A549 (cell line): ENCODE data around the gene SPTBN4. TPM values are rescaled to one million over a fixed set of nuclear protein-coding genes. Genes with fewer than 3 reads are reported as not detected.
"Not testable (repeated sequence)": the region's sequence is repeated elsewhere in the genome, so short reads cannot be mapped to it uniquely, and the experiment has no call there.

Experiments
- ATAC-seq, 2 experiments: fragments of 200-7000 bp in 1 of 2; fragments of >200 bp in 1 of 2; cut with Nextera tagmentation in 1 of 2; cut with Tn5 transposase in 1 of 2; 3 replicates each; pipeline versions ENCODE4 v1.8.0 to v1.9.1; 2018 to 2020; ENCODE audit warnings: mild to moderate bottlenecking in 1 of 2, moderate library complexity in 1 of 2
- CTCF ChIA-PET: fragments of 300-600 bp; sonication (Branson Sonifier 250); formaldehyde crosslinking; extraction: SDS; loops from one replicate; lab custom pipeline; 2021; ENCODE audit warnings: antibody characterized with exemption, inconsistent platforms; lab: Yijun Ruan, JAX
- POLR2A ChIA-PET: fragments of 350-600 bp; formaldehyde crosslinking; extraction: SDS; loops from one replicate; lab custom pipeline; 2021; ENCODE audit warnings: antibody characterized with exemption, inconsistent platforms; lab: Yijun Ruan, JAX
- DNase-seq, 2 experiments: peaks; one replicate each; pipeline versions ENCODE4 v3.0.0 to v3.0.0-alpha.2; 2011 to 2016; ENCODE audit warnings: low read depth in 1 of 2, low spot score in 1 of 2
- FAIRE-seq: peaks from 2 replicates; lab custom pipeline; 2011; peaks lifted over from hg19 to GRCh38; lab: Jason Lieb, UNC
- H3K27ac ChIP-seq, 2 experiments: fragments of >200 bp; sonication (Bioruptor Twin); formaldehyde crosslinking; 3 replicates each; pipeline ENCODE4 v1.5.1; 2016 to 2017
- H3K4me1 ChIP-seq: fragments of >200 bp; sonication (Bioruptor Twin); formaldehyde crosslinking; 3 replicates; pipeline ENCODE4 v1.6.1; 2016
- H3K4me2 ChIP-seq: fragments of >200 bp; sonication (Bioruptor Twin); formaldehyde crosslinking; 3 replicates; pipeline ENCODE4 v1.6.1; 2016
- H3K4me3 ChIP-seq: fragments of >200 bp; sonication (Bioruptor Twin); formaldehyde crosslinking; 3 replicates; pipeline ENCODE4 v1.5.1; 2016
- H3K9me3 ChIP-seq: fragments of >200 bp; sonication (Bioruptor Twin); formaldehyde crosslinking; 3 replicates; pipeline ENCODE4 v1.6.1; 2016
- CEBPB ChIP-seq, 2 experiments: fragments of >200 bp in 1 of 2; sonication (Bioruptor Twin) in 1 of 2; formaldehyde crosslinking in 1 of 2; IDR thresholded peaks; 2 replicates each; pipeline ENCODE4 v1.6.1; 2012 to 2016
- EHMT2 ChIP-seq: fragments of 200-600 bp; sonication (generic); IDR thresholded peaks from 2 replicates; pipeline ENCODE4 v1.6.1; 2016; ENCODE audit warnings: antibody characterized with exemption, low read depth, mild to moderate bottlenecking, moderate library complexity
- FOSB ChIP-seq: fragments of 250-450 bp; sonication (Bioruptor Pico); IDR thresholded peaks from 2 replicates; pipeline ENCODE4 v1.5.0; 2020; ENCODE audit warnings: mild to moderate bottlenecking, moderate library complexity
- FOSL2 ChIP-seq, 2 experiments: fragments of 450-650 bp in 1 of 2; fragments of >200 bp in 1 of 2; sonication (Bioruptor Twin) in 1 of 2; formaldehyde crosslinking; IDR thresholded peaks; 2 replicates each; pipeline versions ENCODE4 v1.5.0 to v1.6.1; 2016 to 2020; ENCODE audit warnings: mild to moderate bottlenecking in 1 of 2, moderate library complexity in 1 of 2
- FOXS1 ChIP-seq: fragments of 250-450 bp; sonication (Bioruptor Pico); IDR thresholded peaks from 2 replicates; pipeline ENCODE4 v1.5.0; 2020; ENCODE audit warnings: mild to moderate bottlenecking, moderate library complexity
- HDAC2 ChIP-seq: fragments of 200-600 bp; sonication (generic); IDR thresholded peaks from 2 replicates; pipeline ENCODE4 v1.6.1; 2016
- JUN ChIP-seq, 2 experiments: fragments of >200 bp; sonication (Bioruptor Twin); formaldehyde crosslinking; IDR thresholded peaks; 2 replicates in 1 of 2; 3 replicates in 1 of 2; pipeline ENCODE4 v1.6.1; 2016 to 2017
- JUNB ChIP-seq: fragments of >200 bp; sonication (Bioruptor Twin); formaldehyde crosslinking; IDR thresholded peaks from 2 replicates; pipeline ENCODE4 v1.6.1; 2016
- KDM5A ChIP-seq: fragments of 200-600 bp; sonication (generic); IDR thresholded peaks from 2 replicates; pipeline ENCODE4 v1.6.1; 2016; ENCODE audit warnings: antibody characterized with exemption, mild to moderate bottlenecking
- MAFK ChIP-seq: fragments of 450-650 bp; IDR thresholded peaks from 2 replicates; pipeline ENCODE4 v1.6.1; 2014; ENCODE audit not compliant: partially characterized antibody
- MAZ ChIP-seq: fragments of 150-350 bp; IDR thresholded peaks from 2 replicates; pipeline ENCODE4 v1.6.1; 2014; ENCODE audit warnings: antibody characterized with exemption, low read depth, low read length, borderline replicate concordance
- MYC ChIP-seq: IDR thresholded peaks from 2 replicates; pipeline ENCODE4 v1.6.1; 2012; ENCODE audit warnings: mild to moderate bottlenecking, inconsistent platforms, low read length, improper control_type of control experiment, borderline replicate concordance
- SMC3 ChIP-seq: fragments of >200 bp; sonication (Bioruptor Twin); formaldehyde crosslinking; IDR thresholded peaks from 3 replicates; pipeline ENCODE4 v1.6.1; 2018; ENCODE audit warnings: inconsistent platforms
- SREBF2 ChIP-seq: fragments of 450-650 bp; IDR thresholded peaks from 2 replicates; pipeline ENCODE4 v1.6.1; 2014; ENCODE audit warnings: mild to moderate bottlenecking, moderate library complexity
- TP53 ChIP-seq: fragments of 250-450 bp; sonication (Bioruptor Pico); IDR thresholded peaks from 2 replicates; pipeline ENCODE4 v1.5.0; 2021; ENCODE audit warnings: mild to moderate bottlenecking, moderate library complexity
- ZFP36 ChIP-seq: fragments of 450-650 bp; IDR thresholded peaks from 2 replicates; pipeline ENCODE4 v1.6.1; 2014; ENCODE audit warnings: borderline replicate concordance; ENCODE audit not compliant: partially characterized antibody
- ZSCAN20 ChIP-seq: fragments of 250-450 bp; sonication (Bioruptor Pico); IDR thresholded peaks from 2 replicates; pipeline ENCODE4 v1.8.0; 2022; ENCODE audit warnings: mild to moderate bottlenecking, moderate library complexity
- WGBS: methylation state at CpG from one replicate; pipeline ENCODE4 v1.1.6; 2017; ENCODE audit errors: missing lambda C conversion rate; 5-methylcytosine and 5-hydroxymethylcytosine counted together
- polyA plus RNA-seq, 4 experiments: library from polyadenylated mRNA; depleted of rRNA in 3 of 4; stranded (reverse); fragments of >200 nt; fragmentation: RNase III in 1 of 4; extraction: RNeasy Plus Mini Kit Qiagen cat#74134 plus additional on column Dnase treatment in 1 of 4; gene quantifications; 2 replicates in 3 of 4; 3 replicates in 1 of 4; pipeline ENCODE4 v1.2.3, GENCODE V29; 2011 to 2017
- TF ChIP-seq, protein P1 (sequence below): IDR thresholded peaks from 2 replicates; pipeline ENCODE4 v1.6.1; 2012
- TF ChIP-seq, protein P2 (sequence below): fragments of >200 bp; sonication (Bioruptor Twin); formaldehyde crosslinking; IDR thresholded peaks from 3 replicates; pipeline ENCODE4 v1.6.1; 2016
- TF ChIP-seq, protein P3 (sequence below): IDR thresholded peaks from 2 replicates; pipeline ENCODE4 v1.6.1; 2012
- TF ChIP-seq, protein P4 (sequence below): fragments of >200 bp; sonication (Bioruptor Twin); formaldehyde crosslinking; IDR thresholded peaks from 3 replicates; pipeline ENCODE4 v1.5.1; 2016
- TF ChIP-seq, protein P5 (sequence below): fragments of 250-450 bp; sonication (Bioruptor Pico); IDR thresholded peaks from 2 replicates; pipeline ENCODE4 v1.5.0; 2021; ENCODE audit warnings: mild to moderate bottlenecking, moderate library complexity, borderline replicate concordance
- TF ChIP-seq, protein P6 (sequence below): IDR thresholded peaks from 2 replicates; pipeline ENCODE4 v1.6.1; 2012; ENCODE audit warnings: low read depth, borderline replicate concordance

Gene SPTBN4
- polyA plus RNA-seq, 2 of the 4 experiments (the other 2 are of a cell fraction), result 1.4 to 2.2 TPM

DNA sequence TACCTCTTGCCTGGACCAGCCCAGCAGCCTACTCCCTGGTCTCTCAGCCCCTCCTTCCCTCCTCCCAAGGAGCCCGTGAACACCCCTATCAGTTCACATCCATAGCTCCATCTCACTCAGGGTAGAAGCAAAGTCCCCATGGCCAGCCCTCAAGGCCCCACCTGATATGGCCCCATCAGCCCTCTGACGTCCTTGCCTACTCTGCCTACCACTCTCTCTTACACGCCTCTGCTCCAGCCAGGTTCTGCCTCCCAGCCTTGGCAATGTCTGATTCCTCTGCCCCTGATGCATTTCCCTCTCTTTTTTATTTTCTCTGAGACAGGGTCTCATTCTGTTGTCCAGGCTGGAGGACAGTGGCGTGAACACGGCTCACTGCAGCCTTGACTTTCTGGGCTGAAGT is 14.8 kb upstream of the SPTBN4 start (continued):
- no peak for TF ChIP-seq JUN (IDR thresholded peaks at IDR 0.05)
- TF ChIP-seq, protein P1, sequence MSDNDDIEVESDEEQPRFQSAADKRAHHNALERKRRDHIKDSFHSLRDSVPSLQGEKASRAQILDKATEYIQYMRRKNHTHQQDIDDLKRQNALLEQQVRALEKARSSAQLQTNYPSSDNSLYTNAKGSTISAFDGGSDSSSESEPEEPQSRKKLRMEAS, result no peak

DNA sequence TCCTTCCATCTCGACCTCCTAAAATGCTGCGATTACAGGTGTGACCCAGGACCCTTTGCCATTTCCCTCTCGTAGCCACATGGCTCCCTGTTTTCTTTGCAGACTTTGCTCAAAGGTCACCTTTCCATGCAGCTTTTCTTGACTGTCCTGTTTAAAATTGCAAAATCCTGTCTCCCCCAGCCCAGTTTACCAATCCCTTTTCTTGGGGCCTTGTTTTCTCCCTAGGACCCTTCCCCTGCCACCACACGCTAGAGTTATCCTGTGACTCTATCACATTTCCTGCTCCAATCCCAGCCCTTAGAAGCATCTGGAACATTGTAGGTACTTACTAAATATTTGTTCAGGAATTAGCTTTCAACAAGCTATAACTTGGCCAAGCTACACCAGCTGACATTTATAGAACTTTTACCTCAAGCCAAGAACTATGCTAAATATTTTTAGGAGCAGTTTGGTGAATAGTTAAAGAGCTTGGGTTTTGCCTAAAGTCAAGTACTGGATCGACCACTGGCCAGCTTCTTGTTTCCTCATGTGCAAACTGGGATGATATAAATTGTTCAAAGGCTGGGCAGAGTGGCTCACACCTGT is 13.6 kb upstream of the SPTBN4 start:
- Histone ChIP-seq H3K9me3 (no peaks in the 10 kb centered on the region), H3K4me2 (no peak overlapping the region), H3K27ac (no peak overlapping the region), H3K4me1 (no peaks in the 10 kb centered on the region), H3K4me3 (no peak overlapping the region)
- CTCF ChIA-PET, result interaction anchor here (0.9 to 46.6 kb wide), 13 partner anchors 8 to 181 kb away, joined by 3 to 950 read pairs (median 6); partner anchors contain the start of genes BLVRB, PRX, SERTAD1 and SERTAD3
- POLR2A ChIA-PET, result interaction anchor here (0.6 to 2.5 kb wide), 7 partner anchors 8 to 148 kb away, joined by 3 to 13 read pairs (median 4); partner anchors contain the start of genes BLVRB and SERTAD1
- FAIRE-seq (peak; percentile 97), DNase-seq (no peak), ATAC-seq (no peak)
- no peak for TF ChIP-seq ZSCAN20 (CRISPR knock-in tag)
- no peak for TF ChIP-seq FOXS1 (CRISPR knock-in tag)
- TF ChIP-seq, protein P1, result no peak
- no peak for TF ChIP-seq TP53 (CRISPR knock-in tag)
- no peak for TF ChIP-seq MYC
- no peak for TF ChIP-seq SREBF2
- TF ChIP-seq EHMT2, result no peak
- no peak for TF ChIP-seq KDM5A
- TF ChIP-seq CEBPB (IDR thresholded peaks at IDR 0.05), result no peak
- no peak for TF ChIP-seq FOSB (CRISPR knock-in tag)
- no peak for TF ChIP-seq ZFP36
- TF ChIP-seq MAFK, result no peak
- WGBS, result 94% methylated on average over 5 of the region's 5 CpGs

DNA sequence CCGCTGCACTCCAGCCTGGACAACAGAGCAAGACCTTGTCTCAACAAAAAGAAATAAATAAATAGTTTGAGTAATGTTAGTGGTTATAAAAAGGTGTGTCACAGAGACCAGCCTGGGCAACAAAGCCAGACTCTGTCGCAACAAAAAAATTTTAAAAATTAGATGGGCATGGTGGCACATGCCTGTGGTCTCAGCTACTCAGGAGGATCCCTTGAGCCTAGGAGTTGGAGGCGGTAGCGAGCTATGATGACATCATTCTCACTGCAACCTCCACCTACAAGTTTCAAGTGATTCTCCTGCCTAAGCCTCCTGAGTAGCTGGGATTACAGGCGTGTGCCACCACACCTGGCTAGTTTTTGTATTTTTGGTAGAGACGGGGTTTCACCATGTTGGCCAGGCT is 12.9 kb upstream of the SPTBN4 start:
- not testable (repeated sequence) for H3K27ac ChIP-seq, H3K9me3 ChIP-seq, H3K4me2 ChIP-seq, DNase-seq, H3K4me3 ChIP-seq, ATAC-seq, H3K4me1 ChIP-seq
- POLR2A ChIA-PET, result interaction anchor here (0.8 to 2.4 kb wide), 5 partner anchors 9 to 28 kb away, joined by 3 to 13 read pairs (median 4); partner anchors contain the start of genes BLVRB and SERTAD1
- peak in 1 of 2 experiments; percentile 19; a peak in 1 of 4 replicates for TF ChIP-seq CEBPB (IDR thresholded peaks at IDR 0.05)
- peak; percentile 72 for FAIRE-seq
- 94% methylated on average over 6 of the region's 6 CpGs for WGBS
- CTCF ChIA-PET, result interaction anchor here (0.9 to 46.6 kb wide), 12 partner anchors 9 to 180 kb away, joined by 3 to 950 read pairs (median 6); partner anchors contain the start of genes BLVRB, PRX, SERTAD1 and SERTAD3

DNA sequence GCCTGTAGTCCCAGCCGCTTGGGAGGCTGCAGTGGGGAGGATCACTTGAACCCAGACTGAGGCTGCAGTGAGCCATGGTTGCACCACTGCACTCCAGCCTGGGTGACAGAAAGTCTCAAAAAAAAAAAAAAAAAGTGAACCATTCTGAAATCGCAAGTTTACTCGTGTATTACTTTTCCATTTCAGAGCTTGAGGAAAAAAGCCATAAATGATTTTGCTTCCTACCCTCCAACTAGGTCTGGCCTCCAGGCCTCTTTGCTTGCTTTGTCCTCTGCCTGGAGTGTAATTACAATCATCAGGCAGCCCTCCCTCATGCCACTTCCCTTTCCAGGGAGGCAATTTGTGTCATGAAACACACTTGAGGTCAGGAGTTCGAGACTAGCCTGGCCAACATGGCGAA is 9.8 kb upstream of the SPTBN4 start:
- POLR2A ChIA-PET, result interaction anchor here (1.0 to 1.1 kb wide), 2 partner anchors 14 to 31 kb away, joined by 3 to 8 read pairs; no protein-coding TSS in a partner anchor
- FAIRE-seq, result no peak
- no peak overlapping the region for H3K4me3 ChIP-seq
- H3K9me3 ChIP-seq, result no peaks in the 10 kb centered on the region
- H3K4me1 ChIP-seq, result peaks cover 4% of the 10 kb centered on the region; the same call in 1 of the 3 replicates
- no peak for DNase-seq
- WGBS, result 90% methylated on average over 5 of the region's 5 CpGs
- no peak for ATAC-seq
- no peak overlapping the region for H3K4me2 ChIP-seq
- CTCF ChIA-PET, result interaction anchor here (0.6 to 46.6 kb wide), 16 partner anchors 6 to 177 kb away, joined by 3 to 950 read pairs (median 3); partner anchors contain the start of genes BLVRB, PRX and SERTAD1
- no peak overlapping the region for H3K27ac ChIP-seq
- TF ChIP-seq, protein P2, sequence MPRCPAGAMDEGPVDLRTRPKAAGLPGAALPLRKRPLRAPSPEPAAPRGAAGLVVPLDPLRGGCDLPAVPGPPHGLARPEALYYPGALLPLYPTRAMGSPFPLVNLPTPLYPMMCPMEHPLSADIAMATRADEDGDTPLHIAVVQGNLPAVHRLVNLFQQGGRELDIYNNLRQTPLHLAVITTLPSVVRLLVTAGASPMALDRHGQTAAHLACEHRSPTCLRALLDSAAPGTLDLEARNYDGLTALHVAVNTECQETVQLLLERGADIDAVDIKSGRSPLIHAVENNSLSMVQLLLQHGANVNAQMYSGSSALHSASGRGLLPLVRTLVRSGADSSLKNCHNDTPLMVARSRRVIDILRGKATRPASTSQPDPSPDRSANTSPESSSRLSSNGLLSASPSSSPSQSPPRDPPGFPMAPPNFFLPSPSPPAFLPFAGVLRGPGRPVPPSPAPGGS, result no peak
- TF ChIP-seq MAZ (no peak), SMC3 (no peak), FOSL2 (IDR thresholded peaks at IDR 0.05) (no peak), FOSL2 (CRISPR knock-in tag; IDR thresholded peaks at IDR 0.05) (no peak), JUNB (no peak), HDAC2 (no peak)
- TF ChIP-seq, protein P3, sequence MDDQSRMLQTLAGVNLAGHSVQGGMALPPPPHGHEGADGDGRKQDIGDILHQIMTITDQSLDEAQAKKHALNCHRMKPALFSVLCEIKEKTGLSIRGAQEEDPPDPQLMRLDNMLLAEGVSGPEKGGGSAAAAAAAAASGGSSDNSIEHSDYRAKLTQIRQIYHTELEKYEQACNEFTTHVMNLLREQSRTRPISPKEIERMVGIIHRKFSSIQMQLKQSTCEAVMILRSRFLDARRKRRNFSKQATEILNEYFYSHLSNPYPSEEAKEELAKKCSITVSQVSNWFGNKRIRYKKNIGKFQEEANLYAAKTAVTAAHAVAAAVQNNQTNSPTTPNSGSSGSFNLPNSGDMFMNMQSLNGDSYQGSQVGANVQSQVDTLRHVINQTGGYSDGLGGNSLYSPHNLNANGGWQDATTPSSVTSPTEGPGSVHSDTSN, result no peak
- TF ChIP-seq, protein P4, sequence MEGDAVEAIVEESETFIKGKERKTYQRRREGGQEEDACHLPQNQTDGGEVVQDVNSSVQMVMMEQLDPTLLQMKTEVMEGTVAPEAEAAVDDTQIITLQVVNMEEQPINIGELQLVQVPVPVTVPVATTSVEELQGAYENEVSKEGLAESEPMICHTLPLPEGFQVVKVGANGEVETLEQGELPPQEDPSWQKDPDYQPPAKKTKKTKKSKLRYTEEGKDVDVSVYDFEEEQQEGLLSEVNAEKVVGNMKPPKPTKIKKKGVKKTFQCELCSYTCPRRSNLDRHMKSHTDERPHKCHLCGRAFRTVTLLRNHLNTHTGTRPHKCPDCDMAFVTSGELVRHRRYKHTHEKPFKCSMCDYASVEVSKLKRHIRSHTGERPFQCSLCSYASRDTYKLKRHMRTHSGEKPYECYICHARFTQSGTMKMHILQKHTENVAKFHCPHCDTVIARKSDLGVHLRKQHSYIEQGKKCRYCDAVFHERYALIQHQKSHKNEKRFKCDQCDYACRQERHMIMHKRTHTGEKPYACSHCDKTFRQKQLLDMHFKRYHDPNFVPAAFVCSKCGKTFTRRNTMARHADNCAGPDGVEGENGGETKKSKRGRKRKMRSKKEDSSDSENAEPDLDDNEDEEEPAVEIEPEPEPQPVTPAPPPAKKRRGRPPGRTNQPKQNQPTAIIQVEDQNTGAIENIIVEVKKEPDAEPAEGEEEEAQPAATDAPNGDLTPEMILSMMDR, result no peak
- TF ChIP-seq, protein P5, sequence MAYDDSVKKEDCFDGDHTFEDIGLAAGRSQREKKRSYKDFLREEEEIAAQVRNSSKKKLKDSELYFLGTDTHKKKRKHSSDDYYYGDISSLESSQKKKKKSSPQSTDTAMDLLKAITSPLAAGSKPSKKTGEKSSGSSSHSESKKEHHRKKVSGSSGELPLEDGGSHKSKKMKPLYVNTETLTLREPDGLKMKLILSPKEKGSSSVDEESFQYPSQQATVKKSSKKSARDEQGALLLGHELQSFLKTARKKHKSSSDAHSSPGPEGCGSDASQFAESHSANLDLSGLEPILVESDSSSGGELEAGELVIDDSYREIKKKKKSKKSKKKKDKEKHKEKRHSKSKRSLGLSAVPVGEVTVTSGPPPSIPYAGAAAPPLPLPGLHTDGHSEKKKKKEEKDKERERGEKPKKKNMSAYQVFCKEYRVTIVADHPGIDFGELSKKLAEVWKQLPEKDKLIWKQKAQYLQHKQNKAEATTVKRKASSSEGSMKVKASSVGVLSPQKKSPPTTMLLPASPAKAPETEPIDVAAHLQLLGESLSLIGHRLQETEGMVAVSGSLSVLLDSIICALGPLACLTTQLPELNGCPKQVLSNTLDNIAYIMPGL, result no peak
- TF ChIP-seq, protein P6, sequence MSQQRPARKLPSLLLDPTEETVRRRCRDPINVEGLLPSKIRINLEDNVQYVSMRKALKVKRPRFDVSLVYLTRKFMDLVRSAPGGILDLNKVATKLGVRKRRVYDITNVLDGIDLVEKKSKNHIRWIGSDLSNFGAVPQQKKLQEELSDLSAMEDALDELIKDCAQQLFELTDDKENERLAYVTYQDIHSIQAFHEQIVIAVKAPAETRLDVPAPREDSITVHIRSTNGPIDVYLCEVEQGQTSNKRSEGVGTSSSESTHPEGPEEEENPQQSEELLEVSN, result no peak
